IMR-90 (cell line): ENCODE measurements around the gene KBTBD4. TPM values are rescaled to one million over a fixed set of nuclear protein-coding genes. Genes with fewer than 3 reads are reported as not detected.
"Not testable (repeated sequence)": the region's sequence is repeated elsewhere in the genome, so short reads cannot be mapped to it uniquely, and the experiment has no call there.

Experiments used
- ATAC-seq: fragments of 200-7000 bp; cut with Tn5 transposase; 2 replicates; pipeline ENCODE4 v1.9.1; 2020; ENCODE audit warnings: low read depth, mild to moderate bottlenecking, moderate library complexity
- BruUV-seq: library from RNA; stranded (reverse); fragments of 400-500 nt; replicated peaks from 2 replicates; lab custom pipeline; 2021; lab: Mats Ljungman, UMichigan
- CTCF ChIA-PET: fragments of 300-600 bp; formaldehyde crosslinking; extraction: SDS; loops from one replicate; lab custom pipeline; 2021; ENCODE audit warnings: antibody characterized with exemption; lab: Yijun Ruan, JAX
- POLR2A ChIA-PET: fragments of 300-600 bp; sonication (Branson Sonifier 250); formaldehyde crosslinking; loops from one replicate; lab custom pipeline; 2022; ENCODE audit warnings: antibody characterized with exemption; ENCODE audit not compliant: unreplicated experiment; lab: Charles Lee
- DNase-seq: peaks from one replicate; pipeline ENCODE4 v3.0.0; 2013
- H2AFZ ChIP-seq: replicated peaks from 2 replicates; pipeline ENCODE3; 2013; ENCODE audit warnings: low read length, mild to moderate bottlenecking; ENCODE audit not compliant: poor library complexity
- H2AK5ac ChIP-seq: 2 replicates; pipeline ENCODE4 v1.6.1; 2013; ENCODE audit warnings: low read depth, low read length, inconsistent platforms
- H2AK9ac ChIP-seq: replicated peaks from 2 replicates; pipeline ENCODE3; 2013; ENCODE audit warnings: mild to moderate bottlenecking, low read depth, low read length, moderate library complexity; ENCODE audit not compliant: poor library complexity
- H2BK120ac ChIP-seq: 2 replicates; pipeline ENCODE4 v1.6.1; 2013; ENCODE audit warnings: low read depth, low read length, inconsistent platforms
- H2BK15ac ChIP-seq: 3 replicates; pipeline ENCODE4 v1.6.1; 2013; ENCODE audit warnings: low read depth, low read length, inconsistent platforms
- H2BK20ac ChIP-seq: 2 replicates; pipeline ENCODE4 v1.6.1; 2013; ENCODE audit warnings: low read depth, mild to moderate bottlenecking, inconsistent platforms, low read length, moderate library complexity
- H2BK5ac ChIP-seq: 2 replicates; pipeline ENCODE4 v1.6.1; 2013; ENCODE audit warnings: mild to moderate bottlenecking, low read depth, low read length, inconsistent platforms; ENCODE audit not compliant: poor library complexity, severe bottlenecking
- H3K14ac ChIP-seq: replicated peaks from 2 replicates; pipeline ENCODE4 v1.6.1; 2013; ENCODE audit warnings: low read depth, low read length, inconsistent platforms
- H3K18ac ChIP-seq: 2 replicates; pipeline ENCODE4 v1.6.1; 2013; ENCODE audit warnings: low read depth, low read length, control low read depth
- H3K23ac ChIP-seq: 2 replicates; pipeline ENCODE4 v1.6.1; 2013; ENCODE audit warnings: low read depth, low read length, inconsistent platforms
- H3K27ac ChIP-seq: 2 replicates; pipeline ENCODE4 v1.5.1; 2013; ENCODE audit warnings: mild to moderate bottlenecking, control low read depth, low read length; ENCODE audit not compliant: insufficient read depth
- H3K27me3 ChIP-seq: 2 replicates; pipeline ENCODE4 v1.6.1; 2013; ENCODE audit warnings: low read length; ENCODE audit not compliant: control insufficient read depth, insufficient read depth
- H3K36me3 ChIP-seq: 2 replicates; pipeline ENCODE4 v1.6.1; 2013; ENCODE audit warnings: low read length, mixed read lengths; ENCODE audit not compliant: control insufficient read depth, insufficient read depth
- H3K4ac ChIP-seq: 2 replicates; pipeline ENCODE4 v1.6.1; 2013; ENCODE audit warnings: low read depth, low read length, inconsistent platforms
- H3K4me1 ChIP-seq: 2 replicates; pipeline ENCODE4 v1.6.1; 2013; ENCODE audit warnings: low read length, mixed read lengths; ENCODE audit not compliant: control insufficient read depth, insufficient read depth
- H3K4me2 ChIP-seq: 2 replicates; pipeline ENCODE4 v1.6.1; 2013; ENCODE audit warnings: low read depth, mild to moderate bottlenecking, control low read depth, low read length, moderate library complexity
- H3K4me3 ChIP-seq: 2 replicates; pipeline ENCODE4 v1.5.1; 2013; ENCODE audit warnings: low read depth, mild to moderate bottlenecking, control low read depth, low read length, moderate library complexity; ENCODE audit not compliant: insufficient read depth
- H3K56ac ChIP-seq: 2 replicates; pipeline ENCODE4 v1.6.1; 2013; ENCODE audit warnings: low read length, inconsistent platforms; ENCODE audit not compliant: insufficient read depth; ENCODE audit errors: extremely low read depth
- H3K79me1 ChIP-seq, 2 experiments: 2 replicates each; pipeline ENCODE4 v1.6.1; 2013; ENCODE audit warnings: low read length in 2 of 2, inconsistent platforms in 1 of 2, low read depth in 1 of 2
- H3K9ac ChIP-seq: 2 replicates; pipeline ENCODE4 v1.6.1; 2013; ENCODE audit warnings: low read depth, low read length, control low read depth
- H3K9me1 ChIP-seq: 2 replicates; pipeline ENCODE4 v1.6.1; 2013; ENCODE audit warnings: low read length, inconsistent platforms; ENCODE audit not compliant: insufficient read depth
- H3K9me3 ChIP-seq: 2 replicates; pipeline ENCODE4 v1.6.1; 2013; ENCODE audit warnings: low read length; ENCODE audit not compliant: control insufficient read depth, insufficient read depth
- H4K20me1 ChIP-seq: 2 replicates; pipeline ENCODE4 v1.6.1; 2013; ENCODE audit warnings: low read length, inconsistent platforms; ENCODE audit not compliant: insufficient read depth
- H4K5ac ChIP-seq: 2 replicates; pipeline ENCODE4 v1.6.1; 2013; ENCODE audit warnings: mild to moderate bottlenecking, low read depth, low read length, control low read depth
- H4K8ac ChIP-seq, 2 experiments: 2 replicates each; pipeline ENCODE4 v1.6.1; 2013; ENCODE audit warnings: low read depth in 2 of 2, low read length in 2 of 2, control low read depth in 1 of 2, inconsistent platforms in 1 of 2
- H4K91ac ChIP-seq: 2 replicates; pipeline ENCODE4 v1.6.1; 2013; ENCODE audit warnings: low read depth, low read length, inconsistent platforms; ENCODE audit not compliant: insufficient read depth
- WGBS, 2 experiments: methylation state at CpG; one replicate each; pipeline versions ENCODE4 v1.1.5 to v1.1.7; 2013; ENCODE audit warnings: missing lambda C conversion rate in 2 of 2; ENCODE audit not compliant: insufficient read length in 1 of 2; ENCODE audit errors: extremely low coverage in 2 of 2; 5-methylcytosine and 5-hydroxymethylcytosine counted together
- dilution Hi-C: fragments of 300-500 bp; cut with HindIII; formaldehyde crosslinking; loops from one replicate; pipeline ENCODE4 v1.14.3; 2018; ENCODE audit warnings: low sequenced_read_pairs; ENCODE audit not compliant: unreplicated experiment
- in situ Hi-C: fragments of 300-500 bp; cut with MboI; formaldehyde crosslinking; loops from 3 replicates; pipeline ENCODE4 v1.14.3; 2019; ENCODE audit warnings: low sequenced_read_pairs, inconsistent platforms, mixed read lengths
- intact Hi-C: fragments of 100-400 bp; cut with micrococcal nuclease; formaldehyde crosslinking; loops from 2 replicates; pipeline ENCODE4 v1.10.0; 2022
- polyA plus RNA-seq, 3 experiments: library from polyadenylated mRNA; depleted of rRNA; stranded (reverse); fragments of >200 nt; gene quantifications; 2 replicates each; pipeline ENCODE4 v1.2.3, GENCODE V29; 2012; ENCODE audit warnings: low replicate concordance in 1 of 3
- total RNA-seq: library from RNA; depleted of rRNA; stranded (reverse); fragments of >200 nt; gene quantifications from 2 replicates; pipeline ENCODE4 v1.2.3, GENCODE V29; 2012

The KBTBD4 gene
- total and polyA plus RNA-seq, 2 of the 4 experiments (the other 2 are of a cell fraction): 14.9 to 41.6 TPM

DNA sequence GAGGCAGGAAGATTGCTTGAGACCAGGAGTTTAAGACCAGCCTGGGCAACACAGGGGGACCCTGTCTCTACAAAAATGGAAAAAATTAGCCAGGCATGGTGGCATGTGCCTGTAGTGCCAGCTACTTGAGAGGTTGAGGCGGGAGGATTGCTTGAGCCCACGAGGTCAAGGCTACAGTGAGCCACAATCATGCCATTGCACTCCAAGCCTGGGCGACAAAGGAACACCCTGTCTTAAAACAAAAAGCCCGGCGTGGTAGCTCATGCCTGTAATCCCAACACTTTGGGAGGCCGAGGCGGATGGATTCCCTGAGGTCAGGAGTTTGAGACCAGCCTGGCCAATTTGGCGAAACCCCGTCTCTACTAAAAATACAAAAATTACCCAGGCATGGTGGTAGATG lies 48.0 kb downstream of the KBTBD4 start:
- in situ Hi-C loops: not testable (repeated sequence)
- intact Hi-C loops: loop anchor here (10.0 kb wide), 1 partner anchor 46 kb away; no protein-coding TSS in a partner anchor
- WGBS, 2 experiments: 94% methylated on average over 6 of the region's 9 CpGs; no CpG with 5 or more reads in 1 of the 2 experiments

More for the DNA sequence above, 48.0 kb downstream of the KBTBD4 start:
- H2AK5ac ChIP-seq, POLR2A ChIA-PET, H3K14ac ChIP-seq, H4K5ac ChIP-seq, H3K27me3 ChIP-seq, H3K4me2 ChIP-seq, H3K18ac ChIP-seq, H3K9ac ChIP-seq, H3K4ac ChIP-seq, dilution Hi-C loops, H2BK15ac ChIP-seq, H4K8ac ChIP-seq, H3K23ac ChIP-seq, H2BK5ac ChIP-seq, H3K4me3 ChIP-seq, CTCF ChIA-PET, H2AFZ ChIP-seq, H4K91ac ChIP-seq, DNase-seq, H3K36me3 ChIP-seq, H2BK20ac ChIP-seq, H2AK9ac ChIP-seq, H3K9me3 ChIP-seq, H3K56ac ChIP-seq, H3K27ac ChIP-seq, H2BK120ac ChIP-seq, H3K9me1 ChIP-seq, ATAC-seq, BruUV-seq: not testable (repeated sequence)
- peaks cover 11% of the 10 kb centered on the region for H3K4me1 ChIP-seq
- peaks cover 96% of the 10 kb centered on the region for H4K20me1 ChIP-seq
- peaks cover 3 to 71% of the 10 kb centered on the region in 2 experiments; a peak in 3 of 4 replicates for H3K79me1 ChIP-seq
